ENCODE data around the gene PRKCE.

Gene PRKCE

GRCh38 chr2:45651415-45652089 is at the start of gene PRKCE:
Gene PRKCE, plus strand, starts transcription at chr2:45651675.
- H3K4me1 Mint-ChIP-seq, result peaks cover 27% of the 10 kb centered on the region
- peak; percentile 49 for ATAC-seq
- peak; percentile 8 to 79 for DNase-seq (ENCODE audit: low spot score in 2 of 2)
- H3K4me3 Mint-ChIP-seq, result peak within 1 kb of the TSS; percentile 84
- H3K27ac Mint-ChIP-seq, result peak within 1 kb of the TSS; percentile 83
- H3K9me3 Mint-ChIP-seq, result no peaks in the 10 kb centered on the region
- H3K36me3 Mint-ChIP-seq, result peaks cover 7% of the 10 kb centered on the region

GRCh38 chr2:45602624-45603023 is 48.9 kb upstream of the PRKCE start:
- Mint-ChIP-seq H3K27ac (no peak overlapping the region), H3K9me3 (no peaks in the 10 kb centered on the region), H3K4me1 (no peaks in the 10 kb centered on the region), H3K36me3 (peaks cover 45% of the 10 kb centered on the region), H3K4me3 (no peak overlapping the region)
- DNase-seq (ENCODE audit: low spot score in 2 of 2) (no peak), ATAC-seq (no peak)

GRCh38 chr2:45605116-45605515 is 46.4 kb upstream of the PRKCE start:
- ATAC-seq, result no peak
- peaks cover 12% of the 10 kb centered on the region for H3K4me1 Mint-ChIP-seq
- H3K36me3 Mint-ChIP-seq, result peaks cover 20% of the 10 kb centered on the region
- DNase-seq (ENCODE audit: low spot score in 2 of 2), result no peak
- H3K4me3 Mint-ChIP-seq, result no peak overlapping the region
- H3K27ac Mint-ChIP-seq, result no peak overlapping the region
- H3K9me3 Mint-ChIP-seq, result no peaks in the 10 kb centered on the region

- H3K27ac Mint-ChIP-seq, result no peak overlapping the region
- no peak for ATAC-seq
- no peak overlapping the region for H3K4me3 Mint-ChIP-seq
Observed at GRCh38 chr2:45606796-45607195, 44.7 kb upstream of the PRKCE start.

GRCh38 chr2:45607701-45608100 is 43.8 kb upstream of the PRKCE start:
- Mint-ChIP-seq H3K27ac (no peak overlapping the region), H3K4me3 (no peak overlapping the region), H3K4me1 (peaks cover 14% of the 10 kb centered on the region), H3K9me3 (no peaks in the 10 kb centered on the region), H3K36me3 (peaks cover 9% of the 10 kb centered on the region)
- no peak for DNase-seq (ENCODE audit: low spot score in 2 of 2)
- ATAC-seq, result no peak

More at GRCh38 chr2:45606796-45607195, 44.7 kb upstream of the PRKCE start:
- DNase-seq (ENCODE audit: low spot score in 2 of 2), result no peak
- H3K36me3 Mint-ChIP-seq, result peaks cover 12% of the 10 kb centered on the region
- peaks cover 14% of the 10 kb centered on the region for H3K4me1 Mint-ChIP-seq
- no peaks in the 10 kb centered on the region for H3K9me3 Mint-ChIP-seq

- Mint-ChIP-seq H3K36me3 (peaks cover 9% of the 10 kb centered on the region), H3K27ac (peak overlapping the region; percentile 97), H3K4me1 (peaks cover 14% of the 10 kb centered on the region), H3K9me3 (no peaks in the 10 kb centered on the region), H3K4me3 (peak overlapping the region; percentile 92)
- peak; percentile 80 for ATAC-seq
- peak in 1 of 2 donors; percentile 15 for DNase-seq (ENCODE audit: low spot score in 2 of 2)
Observed at GRCh38 chr2:45610281-45611019, 41.0 kb upstream of the PRKCE start.

- Mint-ChIP-seq H3K4me1 (peaks cover 14% of the 10 kb centered on the region), H3K4me3 (peak within 1 kb of the TSS; percentile 92), H3K9me3 (no peaks in the 10 kb centered on the region), H3K36me3 (peaks cover 9% of the 10 kb centered on the region), H3K27ac (peak within 1 kb of the TSS; percentile 97)
- DNase-seq (ENCODE audit: low spot score in 2 of 2) (peak; percentile 85 to 95), ATAC-seq (peak; percentile 95)
Observed at GRCh38 chr2:45611020-45611859, 40.2 kb upstream of the PRKCE start, which contains the start of gene SRBD1. Gene SRBD1, minus strand, starts transcription at chr2:45611267. Its CDS starts 5,826 bp downstream, at chr2:45605441.

- DNase-seq (ENCODE audit: low spot score in 2 of 2) (no peak), ATAC-seq (no peak)
- Mint-ChIP-seq H3K4me1 (peaks cover 14% of the 10 kb centered on the region), H3K36me3 (peaks cover 9% of the 10 kb centered on the region), H3K9me3 (no peaks in the 10 kb centered on the region), H3K27ac (no peak overlapping the region), H3K4me3 (no peak overlapping the region)
Observed at GRCh38 chr2:45612285-45612684, 39.2 kb upstream of the PRKCE start.

- DNase-seq (ENCODE audit: low spot score in 2 of 2) (no peak), ATAC-seq (no peak)
- Mint-ChIP-seq H3K4me1 (peaks cover 14% of the 10 kb centered on the region), H3K36me3 (peaks cover 9% of the 10 kb centered on the region), H3K4me3 (no peak overlapping the region), H3K27ac (no peak overlapping the region), H3K9me3 (no peaks in the 10 kb centered on the region)
Observed at GRCh38 chr2:45612731-45613130, 38.7 kb upstream of the PRKCE start.

GRCh38 chr2:45614330-45614729 is 37.1 kb upstream of the PRKCE start:
- Mint-ChIP-seq H3K27ac (no peak overlapping the region), H3K4me1 (peaks cover 9% of the 10 kb centered on the region), H3K4me3 (no peak overlapping the region), H3K36me3 (peaks cover 9% of the 10 kb centered on the region), H3K9me3 (no peaks in the 10 kb centered on the region)
- no peak for DNase-seq (ENCODE audit: low spot score in 2 of 2)
- no peak for ATAC-seq

GRCh38 chr2:45614871-45615415 is 36.5 kb upstream of the PRKCE start:
- H3K27ac Mint-ChIP-seq, result no peak overlapping the region
- no peaks in the 10 kb centered on the region for H3K9me3 Mint-ChIP-seq
- H3K4me3 Mint-ChIP-seq, result no peak overlapping the region
- ATAC-seq (no peak), DNase-seq (ENCODE audit: low spot score in 2 of 2) (no peak)
- peaks cover 9% of the 10 kb centered on the region for H3K36me3 Mint-ChIP-seq
- peaks cover 3% of the 10 kb centered on the region for H3K4me1 Mint-ChIP-seq

- ATAC-seq (no peak), DNase-seq (ENCODE audit: low spot score in 2 of 2) (no peak)
- no peaks in the 10 kb centered on the region for H3K4me1 Mint-ChIP-seq
- no peak overlapping the region for H3K27ac Mint-ChIP-seq
- H3K9me3 Mint-ChIP-seq, result no peaks in the 10 kb centered on the region
- H3K36me3 Mint-ChIP-seq, result no peaks in the 10 kb centered on the region
- H3K4me3 Mint-ChIP-seq, result no peak overlapping the region
Observed at GRCh38 chr2:45616658-45617411, 34.6 kb upstream of the PRKCE start.

- ATAC-seq (no peak), DNase-seq (ENCODE audit: low spot score in 2 of 2) (no peak)
- no peaks in the 10 kb centered on the region for H3K9me3 Mint-ChIP-seq
- no peak overlapping the region for H3K4me3 Mint-ChIP-seq
- no peaks in the 10 kb centered on the region for H3K36me3 Mint-ChIP-seq
- no peak overlapping the region for H3K27ac Mint-ChIP-seq
- H3K4me1 Mint-ChIP-seq, result no peaks in the 10 kb centered on the region
Observed at GRCh38 chr2:45617496-45617895, 34.0 kb upstream of the PRKCE start.

GRCh38 chr2:45622336-45623075 is 29.0 kb upstream of the PRKCE start:
- Mint-ChIP-seq H3K36me3 (no peaks in the 10 kb centered on the region), H3K4me3 (no peak overlapping the region), H3K4me1 (no peaks in the 10 kb centered on the region), H3K27ac (no peak overlapping the region), H3K9me3 (no peaks in the 10 kb centered on the region)
- DNase-seq (ENCODE audit: low spot score in 2 of 2) (no peak), ATAC-seq (peak; percentile 65)
